Panc1 (cell line): Measurements from ENCODE around the gene INPP5A. TPM values are rescaled to one million over a fixed set of nuclear protein-coding genes. Genes with fewer than 3 reads are reported as not detected.

Experiments used
- ATAC-seq: fragments of 200-7000 bp; cut with Tn5 transposase; 2 replicates; pipeline ENCODE4 v1.9.1; 2020; ENCODE audit warnings: mild to moderate bottlenecking, moderate library complexity
- BruUV-seq: library from RNA; stranded (reverse); fragments of 400-500 nt; replicated peaks from 2 replicates; lab custom pipeline; 2021; lab: Mats Ljungman, UMichigan
- CTCF ChIA-PET: fragments of 300-600 bp; sonication (Branson Sonifier 250); formaldehyde crosslinking; loops from one replicate; lab custom pipeline; 2022; ENCODE audit warnings: antibody characterized with exemption; lab: Charles Lee
- POLR2A ChIA-PET: fragments of 300-600 bp; sonication (Branson Sonifier 250); formaldehyde crosslinking; loops from one replicate; lab custom pipeline; 2022; ENCODE audit warnings: antibody characterized with exemption; lab: Charles Lee
- DNase-seq: peaks from one replicate; pipeline ENCODE4 v3.0.0-alpha.2; 2010; ENCODE audit warnings: low read depth, low spot score
- H3K27ac ChIP-seq: 2 replicates; pipeline ENCODE4 v1.5.1; 2011; ENCODE audit warnings: mild to moderate bottlenecking, low read length, inconsistent platforms
- H3K27me3 ChIP-seq: fragments of 200-500 bp; sonication (Bioruptor generic); 2 replicates; pipeline ENCODE4 v1.6.0; 2014; ENCODE audit warnings: low read length, inconsistent platforms; ENCODE audit not compliant: control insufficient read depth, insufficient read depth
- H3K36me3 ChIP-seq: fragments of 200-500 bp; sonication (Bioruptor generic); 2 replicates; pipeline ENCODE4 v1.5.1; 2014; ENCODE audit warnings: inconsistent platforms, mild to moderate bottlenecking, low read length, moderate library complexity; ENCODE audit not compliant: control insufficient read depth, insufficient read depth
- H3K4me1 ChIP-seq: 2 replicates; pipeline ENCODE4 v1.5.1; 2011; ENCODE audit warnings: inconsistent platforms, mild to moderate bottlenecking, low read length, moderate library complexity; ENCODE audit not compliant: control insufficient read depth, insufficient read depth
- H3K4me3 ChIP-seq, 2 experiments: 2 replicates each; pipeline ENCODE4 v1.5.1; 2011 to 2012; ENCODE audit warnings: low read depth in 2 of 2, low read length in 2 of 2, mild to moderate bottlenecking in 2 of 2, inconsistent platforms in 1 of 2, moderate library complexity in 1 of 2
- H3K9me3 ChIP-seq: fragments of 200-500 bp; sonication (Bioruptor generic); 2 replicates; pipeline ENCODE4 v1.5.1; 2014; ENCODE audit warnings: low read depth, mild to moderate bottlenecking, inconsistent platforms, low read length, moderate library complexity; ENCODE audit not compliant: control insufficient read depth, insufficient read depth
- POLR2AphosphoS5 ChIP-seq: IDR thresholded peaks from 2 replicates; pipeline ENCODE4 v1.6.1; 2012; ENCODE audit warnings: mild to moderate bottlenecking, low read depth, low read length, moderate library complexity
- SIN3A ChIP-seq: IDR thresholded peaks from 2 replicates; pipeline ENCODE4 v1.6.1; 2012; ENCODE audit warnings: low read depth, mild to moderate bottlenecking, low read length, moderate library complexity, borderline replicate concordance; ENCODE audit not compliant: insufficient read depth
- TCF7L2 ChIP-seq: IDR thresholded peaks from 2 replicates; pipeline ENCODE4 v1.6.1; 2011; ENCODE audit warnings: mild to moderate bottlenecking, low read depth, low read length, inconsistent platforms
- in situ Hi-C: cut with HindIII; loops from 2 replicates; pipeline ENCODE4 v1.10.0; 2016; ENCODE audit warnings: low sequenced_read_pairs, low pct_unique_long_range_greater_than_20kb
- intact Hi-C: fragments of 100-400 bp; cut with micrococcal nuclease; formaldehyde crosslinking; loops from one replicate; pipeline ENCODE4 v1.10.0; 2022; ENCODE audit not compliant: unreplicated experiment
- total RNA-seq: library from RNA; stranded (reverse); gene quantifications from one replicate; pipeline ENCODE4 v1.2.1, GENCODE V29; 2021; ENCODE audit not compliant: unreplicated experiment
- TF ChIP-seq, protein P1 (sequence below): fragments of 450-650 bp; IDR thresholded peaks from 2 replicates; pipeline ENCODE4 v1.5.1; 2017; ENCODE audit warnings: mild to moderate bottlenecking
- TF ChIP-seq, protein P2 (sequence below), 2 experiments: IDR thresholded peaks; 2 replicates each; pipeline ENCODE4 v1.6.1; 2011 to 2012; ENCODE audit warnings: low read depth in 2 of 2, control low read depth in 1 of 2, low read length in 1 of 2, mild to moderate bottlenecking in 1 of 2, moderate library complexity in 1 of 2; ENCODE audit not compliant: insufficient read depth in 1 of 2

The INPP5A gene
- total RNA-seq, 1 experiment from 2014 or later, result 60.0 TPM

DNA sequence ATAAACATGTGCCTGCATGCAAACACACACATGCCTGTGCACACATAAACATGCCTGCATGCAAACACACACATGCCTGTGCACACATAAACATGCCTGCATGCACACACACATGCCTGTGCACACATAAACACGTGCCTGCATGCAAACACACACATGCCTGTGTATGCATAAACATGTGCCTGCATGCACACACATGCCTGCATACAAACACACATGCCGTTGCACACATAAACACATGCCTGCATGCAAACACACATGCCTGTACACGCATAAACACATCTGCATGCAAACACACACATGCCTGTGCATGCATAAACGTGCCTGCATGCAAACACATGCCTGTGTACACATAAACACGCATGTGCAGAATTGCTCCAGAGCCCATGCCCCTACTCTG is 226.0 kb downstream of the INPP5A start:
- no peak for TF ChIP-seq TCF7L2
- no peak for TF ChIP-seq POLR2AphosphoS5
- no peak for TF ChIP-seq SIN3A
- TF ChIP-seq, protein P1, sequence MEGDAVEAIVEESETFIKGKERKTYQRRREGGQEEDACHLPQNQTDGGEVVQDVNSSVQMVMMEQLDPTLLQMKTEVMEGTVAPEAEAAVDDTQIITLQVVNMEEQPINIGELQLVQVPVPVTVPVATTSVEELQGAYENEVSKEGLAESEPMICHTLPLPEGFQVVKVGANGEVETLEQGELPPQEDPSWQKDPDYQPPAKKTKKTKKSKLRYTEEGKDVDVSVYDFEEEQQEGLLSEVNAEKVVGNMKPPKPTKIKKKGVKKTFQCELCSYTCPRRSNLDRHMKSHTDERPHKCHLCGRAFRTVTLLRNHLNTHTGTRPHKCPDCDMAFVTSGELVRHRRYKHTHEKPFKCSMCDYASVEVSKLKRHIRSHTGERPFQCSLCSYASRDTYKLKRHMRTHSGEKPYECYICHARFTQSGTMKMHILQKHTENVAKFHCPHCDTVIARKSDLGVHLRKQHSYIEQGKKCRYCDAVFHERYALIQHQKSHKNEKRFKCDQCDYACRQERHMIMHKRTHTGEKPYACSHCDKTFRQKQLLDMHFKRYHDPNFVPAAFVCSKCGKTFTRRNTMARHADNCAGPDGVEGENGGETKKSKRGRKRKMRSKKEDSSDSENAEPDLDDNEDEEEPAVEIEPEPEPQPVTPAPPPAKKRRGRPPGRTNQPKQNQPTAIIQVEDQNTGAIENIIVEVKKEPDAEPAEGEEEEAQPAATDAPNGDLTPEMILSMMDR, result no peak
- TF ChIP-seq, protein P2, sequence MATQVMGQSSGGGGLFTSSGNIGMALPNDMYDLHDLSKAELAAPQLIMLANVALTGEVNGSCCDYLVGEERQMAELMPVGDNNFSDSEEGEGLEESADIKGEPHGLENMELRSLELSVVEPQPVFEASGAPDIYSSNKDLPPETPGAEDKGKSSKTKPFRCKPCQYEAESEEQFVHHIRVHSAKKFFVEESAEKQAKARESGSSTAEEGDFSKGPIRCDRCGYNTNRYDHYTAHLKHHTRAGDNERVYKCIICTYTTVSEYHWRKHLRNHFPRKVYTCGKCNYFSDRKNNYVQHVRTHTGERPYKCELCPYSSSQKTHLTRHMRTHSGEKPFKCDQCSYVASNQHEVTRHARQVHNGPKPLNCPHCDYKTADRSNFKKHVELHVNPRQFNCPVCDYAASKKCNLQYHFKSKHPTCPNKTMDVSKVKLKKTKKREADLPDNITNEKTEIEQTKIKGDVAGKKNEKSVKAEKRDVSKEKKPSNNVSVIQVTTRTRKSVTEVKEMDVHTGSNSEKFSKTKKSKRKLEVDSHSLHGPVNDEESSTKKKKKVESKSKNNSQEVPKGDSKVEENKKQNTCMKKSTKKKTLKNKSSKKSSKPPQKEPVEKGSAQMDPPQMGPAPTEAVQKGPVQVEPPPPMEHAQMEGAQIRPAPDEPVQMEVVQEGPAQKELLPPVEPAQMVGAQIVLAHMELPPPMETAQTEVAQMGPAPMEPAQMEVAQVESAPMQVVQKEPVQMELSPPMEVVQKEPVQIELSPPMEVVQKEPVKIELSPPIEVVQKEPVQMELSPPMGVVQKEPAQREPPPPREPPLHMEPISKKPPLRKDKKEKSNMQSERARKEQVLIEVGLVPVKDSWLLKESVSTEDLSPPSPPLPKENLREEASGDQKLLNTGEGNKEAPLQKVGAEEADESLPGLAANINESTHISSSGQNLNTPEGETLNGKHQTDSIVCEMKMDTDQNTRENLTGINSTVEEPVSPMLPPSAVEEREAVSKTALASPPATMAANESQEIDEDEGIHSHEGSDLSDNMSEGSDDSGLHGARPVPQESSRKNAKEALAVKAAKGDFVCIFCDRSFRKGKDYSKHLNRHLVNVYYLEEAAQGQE (IDR thresholded peaks at IDR 0.05; ENCODE audit: insufficient read depth in 1 of 2, low read depth in 2 of 2, low read length in 1 of 2), result no peak
- POLR2A ChIA-PET, result no interaction called here
- no TSS peak for BruUV-seq
- in situ Hi-C loops, result no loop called here
- H3K9me3 ChIP-seq, result no peaks in the 10 kb centered on the region
- ATAC-seq, result no peak
- H3K4me3 ChIP-seq, result no peak overlapping the region
- no peaks in the 10 kb centered on the region for H3K4me1 ChIP-seq
- CTCF ChIA-PET, result no interaction called here
- H3K27ac ChIP-seq, result no peak overlapping the region
- no peaks in the 10 kb centered on the region for H3K36me3 ChIP-seq
- H3K27me3 ChIP-seq, result no peaks in the 10 kb centered on the region
- intact Hi-C loops, result no loop called here
- DNase-seq, result no peak

DNA sequence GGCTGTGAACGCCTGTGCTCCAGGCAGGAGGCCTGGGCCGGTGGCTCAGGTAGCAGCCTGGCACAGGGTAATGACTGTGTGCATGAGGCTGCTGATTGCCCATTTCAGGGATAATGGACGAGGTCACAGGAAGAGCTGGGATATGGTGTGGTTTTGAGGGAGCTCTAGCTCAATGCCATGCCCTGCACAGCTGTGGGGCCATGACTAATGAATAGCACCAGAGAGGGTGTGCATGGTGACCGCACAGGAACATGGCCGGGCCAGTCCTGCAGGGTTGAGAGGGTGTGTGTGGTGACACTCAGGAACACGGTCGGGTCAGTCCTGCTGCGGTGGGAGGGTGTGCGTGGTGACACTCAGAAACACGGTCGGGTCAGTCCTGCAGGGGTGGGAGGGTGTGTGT is 226.5 kb downstream of the INPP5A start:
- CTCF ChIA-PET, result no interaction called here

More for the DNA sequence above, 226.5 kb downstream of the INPP5A start:
- no peak for TF ChIP-seq SIN3A
- TF ChIP-seq, protein P1, result no peak
- TF ChIP-seq, protein P2 (IDR thresholded peaks at IDR 0.05; ENCODE audit: insufficient read depth in 1 of 2, low read depth in 2 of 2, low read length in 1 of 2), result no peak
- TF ChIP-seq TCF7L2, result no peak
- TF ChIP-seq POLR2AphosphoS5, result no peak
- H3K9me3 ChIP-seq, result no peaks in the 10 kb centered on the region
- no peaks in the 10 kb centered on the region for H3K36me3 ChIP-seq
- no peak overlapping the region for H3K27ac ChIP-seq
- intact Hi-C loops (no loop called here), in situ Hi-C loops (no loop called here)
- DNase-seq, result no peak
- no peak for ATAC-seq
- H3K4me3 ChIP-seq, result no peak overlapping the region
- H3K27me3 ChIP-seq, result no peaks in the 10 kb centered on the region
- no TSS peak for BruUV-seq
- H3K4me1 ChIP-seq, result no peaks in the 10 kb centered on the region
- POLR2A ChIA-PET, result no interaction called here
